ENCODE results near the gene DOCK2. TPM values are rescaled to one million over a fixed set of nuclear protein-coding genes. Genes with fewer than 3 reads are reported as not detected.
"Not testable (repeated sequence)": the region's sequence is repeated elsewhere in the genome, so short reads cannot be mapped to it uniquely, and the experiment has no call there.

Gene DOCK2
- total RNA-seq, 2 donors from 2014 or later = 4.9 to 13.3 TPM

GRCh38 chr5:169742771-169743296 is 105.8 kb downstream of the DOCK2 start:
- intact Hi-C loops (cut with DNase I, micrococcal nuclease) = no loop called here
- DNase-seq (no peak), ATAC-seq (no peak)

- no peak for ATAC-seq
These were observed 107.3 kb downstream of the DOCK2 start for GRCh38 chr5:169744336-169744735.

GRCh38 chr5:169745441-169746146 is 108.5 kb downstream of the DOCK2 start:
- intact Hi-C loops (cut with DNase I, micrococcal nuclease) = no loop called here
- no peak for ATAC-seq
- DNase-seq = no peak

More at GRCh38 chr5:169744336-169744735, 107.3 kb downstream of the DOCK2 start:
- intact Hi-C loops (cut with DNase I, micrococcal nuclease) = no loop called here
- no peak for DNase-seq

GRCh38 chr5:169746147-169746694 is 109.1 kb downstream of the DOCK2 start:
- intact Hi-C loops (cut with DNase I, micrococcal nuclease) = no loop called here
- DNase-seq (no peak), ATAC-seq (no peak)

GRCh38 chr5:169748174-169748573 is 111.1 kb downstream of the DOCK2 start:
- ATAC-seq (no peak), DNase-seq (no peak)
- intact Hi-C loops (cut with DNase I, micrococcal nuclease) = no loop called here

GRCh38 chr5:169749295-169749694 is 112.2 kb downstream of the DOCK2 start:
- no peak for ATAC-seq
- no peak for DNase-seq
- intact Hi-C loops (cut with DNase I, micrococcal nuclease) = no loop called here

GRCh38 chr5:169751490-169751889 is 114.4 kb downstream of the DOCK2 start:
- DNase-seq = no peak
- intact Hi-C loops (cut with DNase I, micrococcal nuclease) = no loop called here
- ATAC-seq = no peak

- ATAC-seq; DNase-seq; intact Hi-C loops (cut with DNase I, micrococcal nuclease): not testable (repeated sequence)
These were observed 115.5 kb downstream of the DOCK2 start for GRCh38 chr5:169752566-169752965.

- no peak for ATAC-seq
- DNase-seq = no peak
- intact Hi-C loops (cut with DNase I, micrococcal nuclease) = no loop called here
These were observed 116.7 kb downstream of the DOCK2 start for GRCh38 chr5:169753795-169754194.

- intact Hi-C loops (cut with DNase I, micrococcal nuclease) = no loop called here
- ATAC-seq (no peak), DNase-seq (no peak)
These were observed 117.7 kb downstream of the DOCK2 start for GRCh38 chr5:169754737-169755136.

- intact Hi-C loops (cut with DNase I, micrococcal nuclease) = no loop called here
- DNase-seq (no peak), ATAC-seq (no peak)
These were observed 119.1 kb downstream of the DOCK2 start for GRCh38 chr5:169756071-169756765.

GRCh38 chr5:169757016-169757415 is 119.9 kb downstream of the DOCK2 start:
- intact Hi-C loops (cut with DNase I, micrococcal nuclease) = no loop called here
- no peak for DNase-seq

GRCh38 chr5:169758886-169759285 is 121.8 kb downstream of the DOCK2 start:
- DNase-seq (no peak), ATAC-seq (no peak)
- intact Hi-C loops (cut with DNase I, micrococcal nuclease) = no loop called here

More at GRCh38 chr5:169757016-169757415, 119.9 kb downstream of the DOCK2 start:
- no peak for ATAC-seq

GRCh38 chr5:169760229-169760628 is 123.2 kb downstream of the DOCK2 start:
- DNase-seq (no peak), ATAC-seq (no peak)
- intact Hi-C loops (cut with DNase I, micrococcal nuclease) = no loop called here

GRCh38 chr5:169762338-169763095 is 125.4 kb downstream of the DOCK2 start:
- no peak for DNase-seq
- intact Hi-C loops (cut with DNase I, micrococcal nuclease) = no loop called here
- no peak for ATAC-seq

GRCh38 chr5:169763376-169764017 is 126.4 kb downstream of the DOCK2 start:
- intact Hi-C loops (cut with DNase I, micrococcal nuclease) = no loop called here
- ATAC-seq = no peak
- DNase-seq = no peak

GRCh38 chr5:169764018-169764378 is 126.9 kb downstream of the DOCK2 start:
- ATAC-seq (no peak), DNase-seq (no peak)
- intact Hi-C loops (cut with DNase I, micrococcal nuclease) = no loop called here

GRCh38 chr5:169765176-169765996 is 128.3 kb downstream of the DOCK2 start:
- ATAC-seq = no peak
- no peak for DNase-seq
- intact Hi-C loops (cut with DNase I, micrococcal nuclease) = no loop called here
